NT2/D1 (cell line): ENCODE results near the gene CPSF3.

ENCODE experiments used
- SUZ12 ChIP-seq: IDR thresholded peaks from 2 replicates; pipeline ENCODE4 v1.6.1; 2011; ENCODE audit not compliant: insufficient read length, insufficient read depth; ENCODE audit errors: extremely low read depth
- YY1 ChIP-seq: IDR thresholded peaks from 2 replicates; pipeline ENCODE4 v1.6.1; 2011; ENCODE audit not compliant: insufficient read length, insufficient read depth

- no peak for TF ChIP-seq SUZ12
- no peak for TF ChIP-seq YY1
Measured at GRCh38 chr2:9488583-9489547, 65.4 kb downstream of the CPSF3 start.
